K562 (cell line): ENCODE results near the gene PPP1R10. TPM values are rescaled to one million over a fixed set of nuclear protein-coding genes. Genes with fewer than 3 reads are reported as not detected.
A peak's percentile ranks its signal among the peaks of the same experiment; 100 is the strongest.

Experiments used
- ARID1B ChIP-seq: fragments of 450-650 bp; IDR thresholded peaks from 2 replicates; pipeline ENCODE4 v1.6.1; 2016; ENCODE audit warnings: antibody characterized with exemption, mild to moderate bottlenecking, inconsistent platforms
- ILF3 ChIP-seq: fragments of 450-650 bp; IDR thresholded peaks from 2 replicates; pipeline ENCODE4 v1.6.1; 2018; ENCODE audit warnings: antibody characterized with exemption, mild to moderate bottlenecking, moderate library complexity, borderline replicate concordance
- IRF2 ChIP-seq: sonication (generic); formaldehyde crosslinking; IDR thresholded peaks from 2 replicates; pipeline ENCODE4 v1.8.1; 2022; ENCODE audit warnings: mild to moderate bottlenecking, missing genetic modification reagents
- ZKSCAN1 ChIP-seq: fragments of 150-350 bp; IDR thresholded peaks from 2 replicates; pipeline ENCODE4 v1.6.1; 2016; ENCODE audit warnings: low read depth, low read length
- ZNF232 ChIP-seq: sonication (generic); formaldehyde crosslinking; IDR thresholded peaks from 2 replicates; pipeline ENCODE4 v1.8.0; 2022; ENCODE audit warnings: mild to moderate bottlenecking, missing genetic modification reagents
- polyA plus RNA-seq, 8 experiments: library from polyadenylated mRNA; depleted of rRNA in 4 of 8; stranded (reverse) in 5 of 8; unstranded in 3 of 8; fragments of >200 nt; fragmentation: Nextera tagmentation in 2 of 8; fragmentation: Illumina TruSeq in 1 of 8; extraction: Ambion mirVana in 2 of 8; extraction: Trizol in 1 of 8; gene quantifications; 2 replicates each; pipeline versions ENCODE4 v1.2.1 to v1.2.3, GENCODE V29; 2011 to 2014; ENCODE audit warnings: inconsistent platforms in 1 of 8, missing spikeins in 1 of 8
- total RNA-seq, 7 experiments: library from RNA; depleted of rRNA in 6 of 7; stranded (reverse); fragments of >200 nt in 6 of 7; fragmentation: Illumina TruSeq in 2 of 7; extraction: Trizol in 2 of 7; gene quantifications; 2 replicates each; pipeline versions ENCODE4 v1.2.1 to v1.2.3, GENCODE V29; 2011 to 2021; ENCODE audit warnings: low replicate concordance in 1 of 7
- TF ChIP-seq, protein P1 (sequence below): fragments of 250-450 bp; sonication (Bioruptor Pico); IDR thresholded peaks from 2 replicates; pipeline ENCODE4 v1.4.0; 2020; ENCODE audit warnings: borderline replicate concordance
- TF ChIP-seq, protein P2 (sequence below), 2 experiments: fragments of 200-800 bp in 1 of 2; sonication (Bioruptor generic) in 1 of 2; sonication (generic) in 1 of 2; formaldehyde crosslinking in 1 of 2; IDR thresholded peaks in 1 of 2; conservative IDR thresholded peaks in 1 of 2; 2 replicates each; pipeline versions ENCODE4 v1.5.0 to v1.6.1; 2016 to 2020; ENCODE audit warnings: missing compliant biosample characterization in 1 of 2, missing genetic modification characterization in 1 of 2, missing genetic modification reagents in 1 of 2
- TF ChIP-seq, protein P3 (sequence below): fragments of 450-650 bp; IDR thresholded peaks from 2 replicates; pipeline ENCODE4 v1.6.1; 2016; ENCODE audit warnings: mild to moderate bottlenecking, moderate library complexity
- TF ChIP-seq, protein P4 (sequence below): fragments of 250-450 bp; sonication (Bioruptor Pico); IDR thresholded peaks from 2 replicates; pipeline ENCODE4 v1.5.0; 2021

Gene PPP1R10
- total and polyA plus RNA-seq, 9 of the 15 experiments (the other 6 are each of a cell fraction or from before 2014, with no cell fraction given) = 14.1 to 65.5 (median 32.6) TPM

DNA sequence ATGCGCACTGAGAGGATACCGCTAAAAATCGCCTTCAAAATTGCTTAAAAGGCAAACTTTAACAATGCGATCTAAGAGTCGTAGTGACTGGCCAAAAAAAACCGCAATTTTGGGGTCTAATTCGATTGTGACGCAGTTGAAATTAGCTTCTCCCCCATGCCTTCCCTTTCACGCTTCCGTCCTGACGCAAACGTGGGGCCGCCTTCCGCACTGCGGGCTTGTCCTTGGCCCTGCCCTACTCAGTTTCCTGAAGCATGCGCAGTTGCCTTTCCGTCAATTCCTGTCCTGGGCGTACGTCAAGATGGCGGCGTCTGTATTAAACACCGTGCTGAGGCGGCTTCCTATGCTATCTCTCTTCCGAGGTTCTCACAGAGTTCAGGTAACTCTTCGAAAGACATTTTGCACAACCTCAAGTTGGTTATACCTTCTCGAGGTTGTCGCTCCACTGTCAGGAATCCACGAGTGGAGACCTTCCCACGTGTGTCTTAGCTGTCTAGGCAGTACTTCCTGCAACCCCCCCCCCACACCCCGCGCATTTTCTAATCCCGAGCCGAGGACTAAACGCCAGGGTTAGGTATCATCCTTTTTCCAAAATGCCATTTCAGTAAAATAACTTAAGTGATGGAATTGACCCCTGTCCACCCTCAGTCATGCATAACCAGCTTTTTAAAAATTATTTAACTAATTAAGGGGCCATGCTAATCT, 674 bp upstream of the PPP1R10 start, which contains the start of gene MRPS18B (continued):
- TF ChIP-seq, protein P1, sequence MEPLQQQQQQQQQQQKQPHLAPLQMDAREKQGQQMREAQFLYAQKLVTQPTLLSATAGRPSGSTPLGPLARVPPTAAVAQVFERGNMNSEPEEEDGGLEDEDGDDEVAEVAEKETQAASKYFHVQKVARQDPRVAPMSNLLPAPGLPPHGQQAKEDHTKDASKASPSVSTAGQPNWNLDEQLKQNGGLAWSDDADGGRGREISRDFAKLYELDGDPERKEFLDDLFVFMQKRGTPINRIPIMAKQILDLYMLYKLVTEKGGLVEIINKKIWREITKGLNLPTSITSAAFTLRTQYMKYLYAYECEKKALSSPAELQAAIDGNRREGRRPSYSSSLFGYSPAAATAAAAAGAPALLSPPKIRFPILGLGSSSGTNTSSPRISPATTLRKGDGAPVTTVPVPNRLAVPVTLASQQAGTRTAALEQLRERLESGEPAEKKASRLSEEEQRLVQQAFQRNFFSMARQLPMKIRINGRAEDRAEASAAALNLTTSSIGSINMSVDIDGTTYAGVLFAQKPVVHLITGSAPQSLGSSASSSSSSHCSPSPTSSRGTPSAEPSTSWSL = no peak
- TF ChIP-seq, protein P2, sequence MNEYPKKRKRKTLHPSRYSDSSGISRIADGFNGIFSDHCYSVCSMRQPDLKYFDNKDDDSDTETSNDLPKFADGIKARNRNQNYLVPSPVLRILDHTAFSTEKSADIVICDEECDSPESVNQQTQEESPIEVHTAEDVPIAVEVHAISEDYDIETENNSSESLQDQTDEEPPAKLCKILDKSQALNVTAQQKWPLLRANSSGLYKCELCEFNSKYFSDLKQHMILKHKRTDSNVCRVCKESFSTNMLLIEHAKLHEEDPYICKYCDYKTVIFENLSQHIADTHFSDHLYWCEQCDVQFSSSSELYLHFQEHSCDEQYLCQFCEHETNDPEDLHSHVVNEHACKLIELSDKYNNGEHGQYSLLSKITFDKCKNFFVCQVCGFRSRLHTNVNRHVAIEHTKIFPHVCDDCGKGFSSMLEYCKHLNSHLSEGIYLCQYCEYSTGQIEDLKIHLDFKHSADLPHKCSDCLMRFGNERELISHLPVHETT (CRISPR knock-in tag; conservative IDR thresholded peaks at IDR 0.05 in 1 of 2, IDR thresholded peaks at IDR 0.05 in 1 of 2) = peak in 1 of 2 experiments; percentile 91; a peak in 2 of 4 replicates
- 0 out of 2 replicates have a peak, but pooled peaks have one; percentile 38 for TF ChIP-seq ZNF232 (CRISPR knock-in tag)
- TF ChIP-seq ARID1B = no peak; the same call in 1 of the 2 replicates
- no peak for TF ChIP-seq IRF2
- TF ChIP-seq, protein P3, sequence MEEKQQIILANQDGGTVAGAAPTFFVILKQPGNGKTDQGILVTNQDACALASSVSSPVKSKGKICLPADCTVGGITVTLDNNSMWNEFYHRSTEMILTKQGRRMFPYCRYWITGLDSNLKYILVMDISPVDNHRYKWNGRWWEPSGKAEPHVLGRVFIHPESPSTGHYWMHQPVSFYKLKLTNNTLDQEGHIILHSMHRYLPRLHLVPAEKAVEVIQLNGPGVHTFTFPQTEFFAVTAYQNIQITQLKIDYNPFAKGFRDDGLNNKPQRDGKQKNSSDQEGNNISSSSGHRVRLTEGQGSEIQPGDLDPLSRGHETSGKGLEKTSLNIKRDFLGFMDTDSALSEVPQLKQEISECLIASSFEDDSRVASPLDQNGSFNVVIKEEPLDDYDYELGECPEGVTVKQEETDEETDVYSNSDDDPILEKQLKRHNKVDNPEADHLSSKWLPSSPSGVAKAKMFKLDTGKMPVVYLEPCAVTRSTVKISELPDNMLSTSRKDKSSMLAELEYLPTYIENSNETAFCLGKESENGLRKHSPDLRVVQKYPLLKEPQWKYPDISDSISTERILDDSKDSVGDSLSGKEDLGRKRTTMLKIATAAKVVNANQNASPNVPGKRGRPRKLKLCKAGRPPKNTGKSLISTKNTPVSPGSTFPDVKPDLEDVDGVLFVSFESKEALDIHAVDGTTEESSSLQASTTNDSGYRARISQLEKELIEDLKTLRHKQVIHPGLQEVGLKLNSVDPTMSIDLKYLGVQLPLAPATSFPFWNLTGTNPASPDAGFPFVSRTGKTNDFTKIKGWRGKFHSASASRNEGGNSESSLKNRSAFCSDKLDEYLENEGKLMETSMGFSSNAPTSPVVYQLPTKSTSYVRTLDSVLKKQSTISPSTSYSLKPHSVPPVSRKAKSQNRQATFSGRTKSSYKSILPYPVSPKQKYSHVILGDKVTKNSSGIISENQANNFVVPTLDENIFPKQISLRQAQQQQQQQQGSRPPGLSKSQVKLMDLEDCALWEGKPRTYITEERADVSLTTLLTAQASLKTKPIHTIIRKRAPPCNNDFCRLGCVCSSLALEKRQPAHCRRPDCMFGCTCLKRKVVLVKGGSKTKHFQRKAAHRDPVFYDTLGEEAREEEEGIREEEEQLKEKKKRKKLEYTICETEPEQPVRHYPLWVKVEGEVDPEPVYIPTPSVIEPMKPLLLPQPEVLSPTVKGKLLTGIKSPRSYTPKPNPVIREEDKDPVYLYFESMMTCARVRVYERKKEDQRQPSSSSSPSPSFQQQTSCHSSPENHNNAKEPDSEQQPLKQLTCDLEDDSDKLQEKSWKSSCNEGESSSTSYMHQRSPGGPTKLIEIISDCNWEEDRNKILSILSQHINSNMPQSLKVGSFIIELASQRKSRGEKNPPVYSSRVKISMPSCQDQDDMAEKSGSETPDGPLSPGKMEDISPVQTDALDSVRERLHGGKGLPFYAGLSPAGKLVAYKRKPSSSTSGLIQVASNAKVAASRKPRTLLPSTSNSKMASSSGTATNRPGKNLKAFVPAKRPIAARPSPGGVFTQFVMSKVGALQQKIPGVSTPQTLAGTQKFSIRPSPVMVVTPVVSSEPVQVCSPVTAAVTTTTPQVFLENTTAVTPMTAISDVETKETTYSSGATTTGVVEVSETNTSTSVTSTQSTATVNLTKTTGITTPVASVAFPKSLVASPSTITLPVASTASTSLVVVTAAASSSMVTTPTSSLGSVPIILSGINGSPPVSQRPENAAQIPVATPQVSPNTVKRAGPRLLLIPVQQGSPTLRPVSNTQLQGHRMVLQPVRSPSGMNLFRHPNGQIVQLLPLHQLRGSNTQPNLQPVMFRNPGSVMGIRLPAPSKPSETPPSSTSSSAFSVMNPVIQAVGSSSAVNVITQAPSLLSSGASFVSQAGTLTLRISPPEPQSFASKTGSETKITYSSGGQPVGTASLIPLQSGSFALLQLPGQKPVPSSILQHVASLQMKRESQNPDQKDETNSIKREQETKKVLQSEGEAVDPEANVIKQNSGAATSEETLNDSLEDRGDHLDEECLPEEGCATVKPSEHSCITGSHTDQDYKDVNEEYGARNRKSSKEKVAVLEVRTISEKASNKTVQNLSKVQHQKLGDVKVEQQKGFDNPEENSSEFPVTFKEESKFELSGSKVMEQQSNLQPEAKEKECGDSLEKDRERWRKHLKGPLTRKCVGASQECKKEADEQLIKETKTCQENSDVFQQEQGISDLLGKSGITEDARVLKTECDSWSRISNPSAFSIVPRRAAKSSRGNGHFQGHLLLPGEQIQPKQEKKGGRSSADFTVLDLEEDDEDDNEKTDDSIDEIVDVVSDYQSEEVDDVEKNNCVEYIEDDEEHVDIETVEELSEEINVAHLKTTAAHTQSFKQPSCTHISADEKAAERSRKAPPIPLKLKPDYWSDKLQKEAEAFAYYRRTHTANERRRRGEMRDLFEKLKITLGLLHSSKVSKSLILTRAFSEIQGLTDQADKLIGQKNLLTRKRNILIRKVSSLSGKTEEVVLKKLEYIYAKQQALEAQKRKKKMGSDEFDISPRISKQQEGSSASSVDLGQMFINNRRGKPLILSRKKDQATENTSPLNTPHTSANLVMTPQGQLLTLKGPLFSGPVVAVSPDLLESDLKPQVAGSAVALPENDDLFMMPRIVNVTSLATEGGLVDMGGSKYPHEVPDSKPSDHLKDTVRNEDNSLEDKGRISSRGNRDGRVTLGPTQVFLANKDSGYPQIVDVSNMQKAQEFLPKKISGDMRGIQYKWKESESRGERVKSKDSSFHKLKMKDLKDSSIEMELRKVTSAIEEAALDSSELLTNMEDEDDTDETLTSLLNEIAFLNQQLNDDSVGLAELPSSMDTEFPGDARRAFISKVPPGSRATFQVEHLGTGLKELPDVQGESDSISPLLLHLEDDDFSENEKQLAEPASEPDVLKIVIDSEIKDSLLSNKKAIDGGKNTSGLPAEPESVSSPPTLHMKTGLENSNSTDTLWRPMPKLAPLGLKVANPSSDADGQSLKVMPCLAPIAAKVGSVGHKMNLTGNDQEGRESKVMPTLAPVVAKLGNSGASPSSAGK = peak; percentile 57; the same call in 1 of the 2 replicates
- no peak for TF ChIP-seq ILF3
- TF ChIP-seq, protein P4, sequence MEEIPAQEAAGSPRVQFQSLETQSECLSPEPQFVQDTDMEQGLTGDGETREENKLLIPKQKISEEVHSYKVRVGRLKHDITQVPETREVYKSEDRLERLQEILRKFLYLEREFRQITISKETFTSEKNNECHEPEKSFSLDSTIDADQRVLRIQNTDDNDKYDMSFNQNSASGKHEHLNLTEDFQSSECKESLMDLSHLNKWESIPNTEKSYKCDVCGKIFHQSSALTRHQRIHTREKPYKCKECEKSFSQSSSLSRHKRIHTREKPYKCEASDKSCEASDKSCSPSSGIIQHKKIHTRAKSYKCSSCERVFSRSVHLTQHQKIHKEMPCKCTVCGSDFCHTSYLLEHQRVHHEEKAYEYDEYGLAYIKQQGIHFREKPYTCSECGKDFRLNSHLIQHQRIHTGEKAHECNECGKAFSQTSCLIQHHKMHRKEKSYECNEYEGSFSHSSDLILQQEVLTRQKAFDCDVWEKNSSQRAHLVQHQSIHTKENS = no peak
- 0 out of 2 replicates have a peak, but pooled peaks have one; percentile 12 for TF ChIP-seq ZKSCAN1
